Measurements from ENCODE around the gene HEMK1.

Gene HEMK1

DNA sequence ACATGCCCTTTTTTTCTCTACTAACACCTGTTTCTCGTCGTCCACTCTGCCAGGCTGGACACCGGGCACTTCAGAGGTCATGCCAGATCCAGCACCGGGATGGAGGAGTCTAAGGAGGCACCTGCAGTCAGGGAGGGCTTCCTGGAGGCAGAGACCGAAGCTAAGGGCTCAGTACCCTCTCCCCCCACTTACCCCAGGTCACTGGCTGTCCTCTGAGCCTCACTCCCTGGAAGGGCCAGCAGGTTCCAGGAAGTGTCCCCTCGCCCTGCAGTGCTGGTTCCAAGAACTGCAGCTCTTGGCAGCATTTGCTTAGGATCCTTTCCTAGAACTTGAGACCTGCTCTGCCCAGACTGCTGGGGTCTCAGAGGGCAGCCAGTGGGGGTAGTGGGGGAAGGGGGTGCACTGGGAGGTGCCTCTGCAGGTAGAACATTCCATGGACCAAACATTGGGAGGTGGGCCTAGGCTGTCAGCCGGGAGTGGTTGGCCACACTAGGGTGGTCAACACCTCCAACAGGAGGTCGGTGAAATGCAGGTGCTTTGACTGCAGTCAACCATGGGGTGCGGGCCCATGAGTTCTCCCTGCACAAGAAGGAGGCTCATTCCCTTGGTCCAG is 30.9 kb downstream of the HEMK1 start:
- no peak overlapping the region for H3K4me3 ChIP-seq (ENCODE audit: low read depth, low read length, poor library complexity, severe bottlenecking)
- TF ChIP-seq EZH2 (IDR thresholded peaks at IDR 0.05; ENCODE audit: borderline replicate concordance, low read length), result no peak
- TF ChIP-seq, protein P1, sequence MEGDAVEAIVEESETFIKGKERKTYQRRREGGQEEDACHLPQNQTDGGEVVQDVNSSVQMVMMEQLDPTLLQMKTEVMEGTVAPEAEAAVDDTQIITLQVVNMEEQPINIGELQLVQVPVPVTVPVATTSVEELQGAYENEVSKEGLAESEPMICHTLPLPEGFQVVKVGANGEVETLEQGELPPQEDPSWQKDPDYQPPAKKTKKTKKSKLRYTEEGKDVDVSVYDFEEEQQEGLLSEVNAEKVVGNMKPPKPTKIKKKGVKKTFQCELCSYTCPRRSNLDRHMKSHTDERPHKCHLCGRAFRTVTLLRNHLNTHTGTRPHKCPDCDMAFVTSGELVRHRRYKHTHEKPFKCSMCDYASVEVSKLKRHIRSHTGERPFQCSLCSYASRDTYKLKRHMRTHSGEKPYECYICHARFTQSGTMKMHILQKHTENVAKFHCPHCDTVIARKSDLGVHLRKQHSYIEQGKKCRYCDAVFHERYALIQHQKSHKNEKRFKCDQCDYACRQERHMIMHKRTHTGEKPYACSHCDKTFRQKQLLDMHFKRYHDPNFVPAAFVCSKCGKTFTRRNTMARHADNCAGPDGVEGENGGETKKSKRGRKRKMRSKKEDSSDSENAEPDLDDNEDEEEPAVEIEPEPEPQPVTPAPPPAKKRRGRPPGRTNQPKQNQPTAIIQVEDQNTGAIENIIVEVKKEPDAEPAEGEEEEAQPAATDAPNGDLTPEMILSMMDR (IDR thresholded peaks at IDR 0.05; ENCODE audit: low read length), result no peak
- no peaks in the 10 kb centered on the region for H3K27me3 ChIP-seq (ENCODE audit: insufficient read depth, low read length)
- no peak overlapping the region for H2AFZ ChIP-seq (ENCODE audit: low read length)
- no peaks in the 10 kb centered on the region for H3K79me2 ChIP-seq (ENCODE audit: insufficient read depth, low read length)
- H3K9ac ChIP-seq (ENCODE audit: low read length), result no peak overlapping the region
- no peaks in the 10 kb centered on the region for H3K4me1 ChIP-seq (ENCODE audit: insufficient read depth, low read length, severe bottlenecking)
- no peak overlapping the region for H3K4me2 ChIP-seq (ENCODE audit: low read length)
- H3K9me2 ChIP-seq (ENCODE audit: low read depth, low read length), result no peaks in the 10 kb centered on the region
- H3K27ac ChIP-seq (ENCODE audit: low read depth, low read length, poor library complexity, severe bottlenecking), result no peak overlapping the region
- H3K9me3 ChIP-seq (ENCODE audit: low read length), result no peaks in the 10 kb centered on the region
- no peaks in the 10 kb centered on the region for H4K20me1 ChIP-seq (ENCODE audit: insufficient read depth, low read length)
- H3F3A ChIP-seq (ENCODE audit: insufficient read depth, low read length), result no peaks in the 10 kb centered on the region
- H3K36me3 ChIP-seq (ENCODE audit: insufficient read depth, low read length), result no peaks in the 10 kb centered on the region

- Histone ChIP-seq H4K20me1 (ENCODE audit: insufficient read depth, low read length) (no peaks in the 10 kb centered on the region), H3K4me3 (ENCODE audit: low read depth, low read length, poor library complexity, severe bottlenecking) (no peak overlapping the region), H3K36me3 (ENCODE audit: insufficient read depth, low read length) (no peaks in the 10 kb centered on the region), H3K9me2 (ENCODE audit: low read depth, low read length) (no peaks in the 10 kb centered on the region), H3K9ac (ENCODE audit: low read length) (no peak overlapping the region), H3K27ac (ENCODE audit: low read depth, low read length, poor library complexity, severe bottlenecking) (no peak overlapping the region), H3K9me3 (ENCODE audit: low read length) (no peaks in the 10 kb centered on the region), H3K27me3 (ENCODE audit: insufficient read depth, low read length) (no peaks in the 10 kb centered on the region), H3K4me1 (ENCODE audit: insufficient read depth, low read length, severe bottlenecking) (no peaks in the 10 kb centered on the region), H3F3A (ENCODE audit: insufficient read depth, low read length) (no peaks in the 10 kb centered on the region), H2AFZ (ENCODE audit: low read length) (no peak overlapping the region), H3K79me2 (ENCODE audit: insufficient read depth, low read length) (no peaks in the 10 kb centered on the region), H3K4me2 (ENCODE audit: low read length) (no peak overlapping the region)
- TF ChIP-seq EZH2 (IDR thresholded peaks at IDR 0.05; ENCODE audit: borderline replicate concordance, low read length), result no peak
- TF ChIP-seq, protein P1 (IDR thresholded peaks at IDR 0.05; ENCODE audit: low read length), result no peak
Observed at GRCh38 chr3:50600841-50601591, 31.7 kb downstream of the HEMK1 start.

DNA sequence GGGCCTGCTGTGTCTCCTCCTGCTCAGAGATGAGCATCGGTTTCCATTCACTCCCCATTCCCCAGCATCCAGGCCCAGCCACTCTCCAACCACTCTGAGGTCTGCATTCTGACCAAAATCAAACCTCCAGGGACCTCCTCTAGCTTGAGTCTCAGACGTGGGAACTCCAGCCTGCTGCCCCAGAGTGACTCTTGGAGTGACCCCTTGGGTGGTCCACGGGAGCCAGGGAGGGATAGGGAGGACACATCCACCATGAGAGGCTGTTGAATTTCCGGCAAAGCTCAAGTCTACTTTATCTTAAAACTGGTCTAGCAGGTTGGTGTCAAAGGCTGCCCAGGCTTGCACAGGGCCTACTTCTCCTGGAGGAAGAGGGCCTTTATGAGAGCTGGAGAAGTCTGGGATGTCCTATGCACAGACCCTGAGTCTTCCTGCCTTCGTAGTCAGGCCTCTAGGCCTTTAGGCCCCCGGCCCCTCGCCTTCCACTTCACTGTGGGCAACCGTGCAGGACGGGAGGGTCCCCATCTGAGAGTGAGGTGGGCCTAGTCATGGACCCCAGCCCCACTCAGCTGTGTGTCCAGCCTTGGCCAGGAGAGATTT is 33.4 kb downstream of the HEMK1 start:
- H3K27me3 ChIP-seq (ENCODE audit: insufficient read depth, low read length), result no peaks in the 10 kb centered on the region
- no peak overlapping the region for H3K27ac ChIP-seq (ENCODE audit: low read depth, low read length, poor library complexity, severe bottlenecking)
- H3K4me1 ChIP-seq (ENCODE audit: insufficient read depth, low read length, severe bottlenecking), result no peaks in the 10 kb centered on the region
- no peak overlapping the region for H2AFZ ChIP-seq (ENCODE audit: low read length)
- H3K9ac ChIP-seq (ENCODE audit: low read length), result no peak overlapping the region
- TF ChIP-seq, protein P1 (IDR thresholded peaks at IDR 0.05; ENCODE audit: low read length), result no peak
- no peak for TF ChIP-seq EZH2 (IDR thresholded peaks at IDR 0.05; ENCODE audit: borderline replicate concordance, low read length)
- no peaks in the 10 kb centered on the region for H3F3A ChIP-seq (ENCODE audit: insufficient read depth, low read length)
- no peaks in the 10 kb centered on the region for H3K79me2 ChIP-seq (ENCODE audit: insufficient read depth, low read length)
- no peaks in the 10 kb centered on the region for H3K9me2 ChIP-seq (ENCODE audit: low read depth, low read length)
- no peaks in the 10 kb centered on the region for H3K9me3 ChIP-seq (ENCODE audit: low read length)
- no peaks in the 10 kb centered on the region for H4K20me1 ChIP-seq (ENCODE audit: insufficient read depth, low read length)
- H3K4me2 ChIP-seq (ENCODE audit: low read length), result no peak overlapping the region
- no peaks in the 10 kb centered on the region for H3K36me3 ChIP-seq (ENCODE audit: insufficient read depth, low read length)
- H3K4me3 ChIP-seq (ENCODE audit: low read depth, low read length, poor library complexity, severe bottlenecking), result no peak overlapping the region

All from OCI-LY1 (cell line).